ENCODE measurements around the gene MTMR12. TPM values are rescaled to one million over a fixed set of nuclear protein-coding genes. Genes with fewer than 3 reads are reported as not detected.
"Not testable (repeated sequence)": the region's sequence is repeated elsewhere in the genome, so short reads cannot be mapped to it uniquely, and the experiment has no call there.

Gene MTMR12
- total RNA-seq, 1 donor = 17.1 TPM

GRCh38 chr5:32222723-32223470 is 89.8 kb downstream of the MTMR12 start:
- no peak for TF ChIP-seq CTCF (IDR thresholded peaks at IDR 0.05; ENCODE audit: insufficient read depth, low read length)
- H3K4me3 ChIP-seq (ENCODE audit: low read depth, low read length) = no peak overlapping the region
- no peak for DNase-seq (ENCODE audit: low read depth)

GRCh38 chr5:32217886-32218396 is 94.8 kb downstream of the MTMR12 start:
- DNase-seq (ENCODE audit: low read depth) = peak; percentile 31
- no peak overlapping the region for H3K4me3 ChIP-seq (ENCODE audit: low read depth, low read length)
- no peak for TF ChIP-seq CTCF (IDR thresholded peaks at IDR 0.05; ENCODE audit: insufficient read depth, low read length)

- DNase-seq (ENCODE audit: low read depth); H3K4me3 ChIP-seq (ENCODE audit: low read depth, low read length): not testable (repeated sequence)
Measured at GRCh38 chr5:32214344-32214743, 98.4 kb downstream of the MTMR12 start.

GRCh38 chr5:32210151-32210550 is 102.6 kb downstream of the MTMR12 start:
- no peak overlapping the region for H3K4me3 ChIP-seq (ENCODE audit: low read depth, low read length)
- no peak for TF ChIP-seq CTCF (IDR thresholded peaks at IDR 0.05; ENCODE audit: insufficient read depth, low read length)
- no peak for DNase-seq (ENCODE audit: low read depth)

- not testable (repeated sequence) for H3K4me3 ChIP-seq (ENCODE audit: low read depth, low read length); DNase-seq (ENCODE audit: low read depth)
Measured at GRCh38 chr5:32208837-32209236, 103.9 kb downstream of the MTMR12 start.

- DNase-seq (ENCODE audit: low read depth) = no peak
- H3K4me3 ChIP-seq (ENCODE audit: low read depth, low read length) = no peak overlapping the region
- no peak for TF ChIP-seq CTCF (IDR thresholded peaks at IDR 0.05; ENCODE audit: insufficient read depth, low read length)
Measured at GRCh38 chr5:32207355-32207634, 105.4 kb downstream of the MTMR12 start.

- no peak for TF ChIP-seq CTCF (IDR thresholded peaks at IDR 0.05; ENCODE audit: insufficient read depth, low read length)
- no peak overlapping the region for H3K4me3 ChIP-seq (ENCODE audit: low read depth, low read length)
- DNase-seq (ENCODE audit: low read depth) = no peak
Measured at GRCh38 chr5:32206509-32207354, 106.0 kb downstream of the MTMR12 start.

Measured in fibroblast of the aortic adventitia (primary cell).